ENCODE data around the gene RIPOR3.
"Not testable (repeated sequence)": the region's sequence is repeated elsewhere in the genome, so short reads cannot be mapped to it uniquely, and the experiment has no call there.

The RIPOR3 gene

DNA sequence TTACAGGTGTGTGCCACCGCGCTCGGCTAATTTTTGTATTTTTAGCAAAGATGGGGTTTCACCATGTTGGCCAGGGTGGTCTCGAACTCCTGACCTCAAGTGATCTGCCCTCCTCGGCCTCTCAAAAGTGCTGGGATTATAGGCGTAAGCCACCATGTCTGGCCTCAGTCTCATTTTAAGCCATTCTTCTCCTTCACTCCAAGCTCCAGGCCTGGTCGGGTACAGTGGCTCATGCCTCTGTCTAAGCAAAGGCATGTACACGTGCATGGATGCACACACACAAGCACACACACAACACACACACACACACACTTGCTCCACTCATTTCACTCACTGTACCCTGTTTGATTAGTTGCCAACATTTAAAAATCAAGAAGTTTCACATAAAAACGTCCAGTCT is 32.3 kb upstream of the RIPOR3 start:
- no peak for DNase-seq

DNA sequence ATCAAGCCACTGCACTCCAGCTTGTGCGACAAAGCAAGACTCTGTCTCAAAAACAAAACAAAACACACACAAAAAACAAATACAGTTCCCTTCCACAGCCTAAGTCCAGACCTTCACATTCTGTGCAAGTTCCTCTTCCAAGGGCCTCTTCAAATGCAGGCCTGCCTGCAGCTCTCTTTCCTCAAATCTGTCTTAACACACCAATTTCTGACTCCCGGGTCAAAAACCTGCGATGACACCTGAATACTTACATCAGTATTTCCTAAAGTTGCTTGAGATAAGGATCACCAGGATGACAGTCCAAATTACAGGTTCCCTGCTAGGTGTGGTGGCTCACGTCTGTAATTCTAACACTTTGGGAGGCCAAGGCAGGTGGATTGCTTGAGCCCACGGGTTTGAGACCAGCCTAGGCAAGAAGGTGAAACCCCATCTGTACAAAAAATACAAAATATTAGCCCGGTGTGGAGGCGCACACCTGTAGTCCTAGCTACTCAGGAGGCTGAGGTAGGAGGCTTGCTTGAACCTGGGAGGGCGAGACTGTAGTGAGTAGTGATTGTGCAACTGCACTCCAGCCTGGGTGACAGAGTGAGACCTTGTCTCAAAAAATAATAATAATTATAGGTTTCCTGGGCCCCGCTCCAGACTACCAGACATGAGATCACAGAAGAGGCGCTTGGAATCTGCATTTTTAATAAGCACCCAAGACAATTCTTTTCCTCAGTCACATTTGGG is 31.2 kb upstream of the RIPOR3 start:
- no peak for DNase-seq

GRCh38 chr20:50721881-50722281 is 30.5 kb upstream of the RIPOR3 start:
- no peak for DNase-seq

DNA sequence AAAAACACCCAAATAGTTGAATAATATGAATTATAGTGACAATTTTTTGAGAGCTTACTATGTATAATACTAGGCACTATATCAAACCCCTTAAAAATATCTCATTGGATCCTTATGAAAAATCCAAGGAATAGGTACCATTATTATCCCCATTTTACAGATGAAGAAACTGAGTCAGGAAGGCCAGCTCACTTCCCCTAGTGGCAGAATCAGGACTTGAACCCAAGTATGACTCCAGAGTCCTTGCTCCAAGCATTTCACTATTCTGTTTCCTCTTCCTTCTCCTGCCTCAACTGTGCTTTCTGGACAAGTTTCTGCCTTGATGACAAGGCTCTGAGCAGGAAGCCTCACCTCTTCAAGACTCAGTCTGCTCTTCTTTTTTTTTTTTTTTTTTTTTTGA is 29.2 kb upstream of the RIPOR3 start:
- DNase-seq: no peak

DNA sequence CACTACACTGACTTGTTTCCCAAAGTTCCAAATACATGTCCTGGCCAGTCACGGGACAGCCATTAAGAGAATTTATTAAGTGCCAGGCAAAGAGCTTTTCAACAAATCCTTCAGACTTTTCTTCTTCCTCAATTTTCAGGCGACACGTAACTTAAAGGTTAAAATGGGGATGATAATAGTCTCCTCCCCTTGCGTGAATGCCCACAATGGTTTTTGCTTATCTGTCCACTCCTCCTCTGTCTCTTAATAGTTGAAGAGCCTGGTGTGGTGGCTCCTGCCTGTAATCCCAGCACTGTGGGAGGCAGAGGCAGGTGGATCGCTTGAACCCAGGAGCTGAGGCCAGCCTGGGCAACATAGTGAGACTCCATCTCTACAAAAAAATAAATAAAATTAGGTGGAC is 28.7 kb upstream of the RIPOR3 start:
- no peak for DNase-seq

- no peak for DNase-seq
Observed at GRCh38 chr20:50719328-50719727, 28.0 kb upstream of the RIPOR3 start.

DNA sequence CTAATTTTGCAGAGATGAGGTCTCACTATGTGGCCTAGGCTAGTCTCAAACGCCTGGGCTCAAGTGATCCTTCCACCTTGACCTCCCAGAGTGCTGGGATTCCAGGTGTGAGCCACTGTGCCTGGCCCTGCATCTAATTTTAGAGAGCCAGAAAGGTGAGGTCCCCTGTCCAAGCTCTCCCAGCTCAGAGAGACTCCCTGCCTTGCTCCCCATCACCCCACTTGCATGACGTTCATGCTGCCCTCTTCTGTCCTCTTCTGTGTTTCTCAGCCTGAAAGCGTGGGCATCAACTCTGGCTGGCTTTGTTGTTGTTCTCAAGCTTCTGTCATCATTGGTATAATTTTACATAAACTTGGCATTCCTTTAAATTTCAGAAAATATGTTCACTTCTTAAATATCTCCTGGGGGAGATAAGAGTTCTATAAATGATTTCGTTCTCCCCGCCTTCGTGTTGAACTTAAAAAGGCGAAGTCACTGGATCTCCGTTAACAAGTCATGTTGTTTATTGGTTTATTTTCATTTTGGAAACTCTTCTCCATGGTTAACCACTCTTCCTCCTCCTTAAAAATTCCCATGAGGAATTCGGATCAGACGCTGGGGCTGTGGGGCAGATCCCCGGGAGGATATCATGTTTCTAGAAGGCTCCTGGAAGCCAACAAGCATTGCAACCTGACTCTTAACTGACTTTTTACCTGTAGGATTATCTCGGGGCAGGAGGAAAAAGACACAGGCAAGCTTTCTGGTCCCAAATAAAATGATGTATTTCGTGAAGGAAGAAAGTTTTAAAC is 26.8 kb upstream of the RIPOR3 start:
- no peak for DNase-seq

- no peak for DNase-seq
Observed at GRCh38 chr20:50717312-50717711, 26.0 kb upstream of the RIPOR3 start.

DNA sequence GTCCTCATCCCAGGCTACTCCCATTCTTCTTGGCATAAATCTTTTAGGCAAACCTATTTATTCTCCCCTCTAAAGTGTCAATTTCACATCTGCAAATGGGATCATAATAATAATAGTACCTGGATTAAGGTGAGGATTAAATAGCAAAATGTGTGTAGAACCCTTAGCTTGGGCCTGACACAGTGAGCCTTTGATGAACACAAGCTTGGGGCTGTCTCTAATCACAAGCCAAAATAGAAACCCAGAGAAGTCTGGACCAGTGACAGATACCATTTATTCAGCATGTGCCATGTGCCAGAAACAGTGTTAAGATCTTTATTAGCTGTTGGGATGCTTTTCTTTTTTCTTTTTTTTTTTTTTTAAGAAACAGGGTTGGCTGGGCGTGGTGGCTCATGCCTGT is 25.2 kb upstream of the RIPOR3 start:
- no peak for DNase-seq

- DNase-seq: no peak
Observed at GRCh38 chr20:50715694-50716093, 24.4 kb upstream of the RIPOR3 start.

DNA sequence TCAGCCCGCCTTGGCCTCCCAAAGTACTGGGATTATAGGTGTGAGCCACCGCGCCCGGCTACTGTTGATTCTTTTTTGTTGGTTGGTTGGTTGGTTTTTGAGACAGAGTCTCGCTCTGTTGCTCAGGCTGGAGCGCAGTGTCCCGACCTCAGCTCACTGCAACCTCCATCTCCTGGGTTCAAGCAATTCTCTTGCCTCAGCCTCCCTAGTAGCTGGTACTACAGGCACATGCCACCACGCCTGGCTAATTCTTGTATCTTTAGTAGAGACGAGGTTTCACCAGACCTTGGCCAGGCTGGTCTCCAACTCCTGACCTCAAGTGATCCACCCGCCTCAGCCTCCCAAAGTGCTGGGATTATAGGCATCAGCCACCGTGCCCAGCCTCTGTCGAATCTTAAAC is 23.1 kb upstream of the RIPOR3 start:
- not testable (repeated sequence) for DNase-seq

GRCh38 chr20:50713657-50714101 is 22.3 kb upstream of the RIPOR3 start:
- DNase-seq: no peak

DNA sequence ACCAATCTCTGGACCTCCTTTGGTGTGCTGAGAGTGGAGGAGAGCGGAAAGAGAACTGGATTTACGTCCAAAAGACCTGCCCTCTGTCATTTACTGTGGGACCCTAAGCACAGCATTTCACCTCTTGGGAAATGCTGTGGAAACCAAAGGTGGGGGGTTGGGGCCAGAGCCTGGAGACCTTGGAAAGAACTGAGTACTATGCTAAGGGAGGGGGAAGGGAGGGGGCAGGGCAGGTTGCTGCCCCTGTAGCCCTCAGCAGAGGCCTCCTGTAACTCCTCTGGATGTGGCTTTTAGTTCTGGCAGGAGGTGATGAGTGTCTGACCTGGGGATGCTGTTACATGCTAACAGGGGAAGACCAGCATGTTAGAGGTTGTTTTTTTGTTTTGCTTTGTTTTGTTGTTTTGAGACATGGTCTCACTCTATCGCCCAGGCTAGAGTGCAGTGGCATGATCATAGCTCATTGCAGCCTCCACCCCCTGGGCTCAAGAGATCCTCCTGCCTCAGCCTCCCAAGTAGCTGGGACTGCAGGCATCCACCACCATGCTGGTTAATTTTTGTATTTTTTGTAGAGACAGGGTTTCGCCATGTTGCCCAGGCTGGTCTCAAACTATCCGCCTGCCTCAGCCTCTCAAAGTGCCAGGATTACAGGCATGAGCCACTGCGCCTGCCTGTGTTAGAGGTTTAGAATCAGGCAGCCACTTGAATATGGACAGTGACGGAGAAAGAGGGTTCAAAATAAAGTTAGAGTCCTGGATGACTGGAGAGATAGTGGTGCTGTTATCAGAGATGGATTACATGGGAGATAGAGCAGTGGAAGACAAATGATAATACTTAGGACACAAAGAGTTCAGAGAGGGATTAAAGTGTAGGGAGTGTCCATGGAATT is 21.7 kb upstream of the RIPOR3 start:
- no peak for DNase-seq

DNA sequence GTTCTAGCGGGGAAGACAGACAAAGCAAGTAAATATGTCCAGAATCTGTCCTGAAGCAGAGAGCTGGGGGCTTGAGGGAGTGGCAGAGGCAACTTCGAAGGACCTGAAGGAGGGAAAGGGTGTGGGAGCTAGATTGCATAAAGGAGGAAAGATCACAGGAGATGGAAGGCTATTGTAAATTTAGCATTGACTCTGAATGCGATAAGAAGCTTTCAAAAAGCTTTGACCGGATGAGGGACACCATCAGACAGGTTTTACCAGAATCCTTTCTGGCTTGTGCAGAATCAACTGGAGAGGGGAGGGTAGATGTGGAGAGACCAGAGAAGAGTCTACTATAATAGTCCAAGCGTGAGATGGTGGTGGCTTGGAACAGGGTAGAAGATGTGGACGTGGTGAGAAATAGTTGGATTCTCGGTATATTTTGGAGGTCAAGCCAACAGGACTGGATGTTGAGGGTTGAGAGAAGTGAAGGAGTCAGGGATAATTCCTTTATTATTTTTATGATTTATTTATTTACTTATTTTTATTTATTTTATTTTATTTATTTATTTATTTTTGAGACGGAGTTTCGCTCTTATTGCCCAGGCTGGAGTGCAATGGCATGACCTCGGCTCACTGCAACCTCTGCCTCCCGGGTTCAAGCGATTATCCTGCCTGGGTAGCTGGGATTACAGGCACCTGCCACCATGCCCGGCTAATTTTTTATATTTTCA is 19.9 kb upstream of the RIPOR3 start:
- no peak for DNase-seq

DNA sequence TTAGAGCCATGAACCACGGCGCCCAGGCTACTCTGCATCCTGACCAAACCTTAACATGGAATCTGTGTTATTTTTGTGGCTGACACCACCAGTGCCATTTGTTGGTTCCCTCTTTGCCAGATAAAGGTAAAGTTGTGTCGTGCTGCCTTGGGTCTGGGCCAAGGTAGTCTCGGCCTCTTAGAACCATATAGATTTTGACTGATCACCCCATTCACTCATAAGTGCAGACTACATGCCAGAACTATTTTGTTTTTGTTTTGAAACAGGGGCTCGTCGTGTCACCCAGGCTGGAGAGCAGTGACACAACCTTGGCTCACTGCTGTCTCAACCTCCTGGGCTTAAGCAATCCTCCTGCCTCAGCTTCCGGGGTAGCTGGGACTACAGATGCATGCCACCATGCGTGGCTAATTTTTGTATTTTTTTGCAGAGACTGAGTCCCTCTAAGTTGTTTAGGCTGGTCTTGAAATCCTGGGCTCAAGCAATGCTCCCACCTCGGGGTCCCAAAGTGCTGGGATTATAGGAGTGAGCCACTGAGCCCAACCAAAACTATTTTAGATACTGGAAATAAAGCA is 19.2 kb upstream of the RIPOR3 start:
- DNase-seq: no peak

DNA sequence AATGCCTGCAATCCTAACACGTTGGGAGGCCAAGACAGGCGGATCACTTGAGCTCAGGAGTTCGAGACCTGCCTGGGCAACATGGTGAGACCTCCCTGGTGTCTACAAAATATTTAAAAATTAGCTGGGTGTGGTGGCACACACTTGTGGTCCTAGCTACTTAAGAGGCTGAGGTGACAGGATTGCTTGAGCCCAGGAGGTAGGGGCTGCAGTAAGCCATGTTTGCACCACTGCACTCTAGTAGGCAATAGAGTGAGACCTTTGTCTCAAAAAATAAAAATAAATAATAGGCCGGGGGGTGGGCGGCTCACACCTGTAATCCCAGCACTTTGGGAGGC is 18.3 kb upstream of the RIPOR3 start:
- no peak for DNase-seq

GRCh38 chr20:50708845-50709635 is 17.7 kb upstream of the RIPOR3 start:
- no peak for DNase-seq

DNA sequence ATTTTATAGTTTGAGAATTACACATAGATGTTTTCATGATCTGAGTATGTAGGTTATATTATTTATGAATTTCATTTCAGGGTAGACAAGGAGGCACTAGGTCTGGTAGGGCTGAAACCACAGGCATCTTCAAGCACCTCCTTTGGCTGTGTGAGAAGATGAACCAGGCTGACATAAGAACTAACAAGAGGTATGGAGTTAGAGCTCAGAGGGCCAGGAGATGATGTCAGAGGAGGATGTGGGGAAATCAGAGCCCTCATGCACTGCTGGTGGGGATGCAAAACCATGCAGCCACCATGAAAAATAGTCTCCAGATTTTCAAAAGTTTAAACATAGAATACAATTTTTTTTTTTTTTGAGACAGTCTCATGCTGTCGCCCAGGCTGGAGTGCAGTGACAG is 13.6 kb upstream of the RIPOR3 start:
- DNase-seq: no peak

GRCh38 chr20:50704514-50704913 is 13.2 kb upstream of the RIPOR3 start:
- no peak for DNase-seq

DNA sequence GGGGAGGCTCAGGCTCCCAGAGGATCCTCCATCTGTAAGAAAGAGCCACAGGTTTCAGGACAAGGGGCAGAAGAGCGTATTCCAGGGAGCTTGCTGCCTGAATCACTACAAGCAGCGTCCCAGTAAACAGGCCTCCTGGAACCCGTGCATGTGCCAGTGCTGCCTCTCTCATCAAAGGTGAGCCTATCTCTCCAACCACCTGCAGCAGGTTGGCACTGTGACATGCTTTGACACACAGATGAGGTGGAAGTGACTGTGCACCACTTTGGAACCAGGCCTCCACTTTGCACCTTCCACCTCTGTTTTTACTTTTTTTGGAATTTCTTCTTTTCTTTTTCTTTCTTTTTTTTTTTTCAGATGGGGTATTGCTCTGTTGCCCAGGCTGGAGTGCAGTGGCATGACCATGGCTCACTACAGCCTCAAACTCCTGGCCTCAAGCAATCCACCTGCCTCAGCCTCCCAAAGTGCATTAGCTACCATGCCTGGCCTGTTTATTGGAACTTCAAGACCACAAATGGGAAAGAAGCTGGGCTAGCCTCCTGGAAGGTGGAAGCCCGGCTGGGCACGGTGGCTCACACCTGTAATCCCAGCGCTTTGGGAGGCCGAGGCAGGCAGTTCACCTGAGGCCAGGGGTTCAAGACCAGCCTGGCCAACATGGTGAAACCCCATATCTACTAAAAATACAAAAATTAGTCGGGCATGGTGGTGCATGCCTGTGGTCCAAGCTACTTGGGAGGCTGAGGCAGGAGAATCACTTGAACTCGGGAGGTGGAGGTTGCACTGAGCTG is 12.5 kb upstream of the RIPOR3 start:
- DNase-seq: not testable (repeated sequence)

Data from activated CD8-positive, alpha-beta memory T cell treated with anti-CD3 and anti-CD28 coated beads, Interleukin-2, amount 50 U/mL, for 4 hours (primary cell).